ENCODE measurements around the gene C13orf46. TPM values are rescaled to one million over a fixed set of nuclear protein-coding genes. Genes with fewer than 3 reads are reported as not detected.

C13orf46 gene
- total RNA-seq, 1 experiment from 2014 or later = 0.07 TPM

GRCh38 chr13:114012921-114013320, 39.0 kb upstream of the C13orf46 start:
- no peaks in the 10 kb centered on the region for H3K9me2 ChIP-seq (replicated peaks; ENCODE audit: low read length)

GRCh38 chr13:114012141-114012540, 38.3 kb upstream of the C13orf46 start:
- Histone ChIP-seq H2AFZ (ENCODE audit: low read length) (no peak overlapping the region), H3K4me3 (ENCODE audit: low read length) (no peak overlapping the region), H4K20me1 (ENCODE audit: low read length) (no peaks in the 10 kb centered on the region), H3K4me1 (ENCODE audit: insufficient read depth, low read length) (peaks cover 6% of the 10 kb centered on the region; the same call in 1 of the 2 replicates), H3F3A (ENCODE audit: low read length, unreplicated experiment) (no peaks in the 10 kb centered on the region), H3K9ac (ENCODE audit: low read length) (no peak overlapping the region), H3K9me2 (replicated peaks; ENCODE audit: low read length) (no peaks in the 10 kb centered on the region), H3K27ac (ENCODE audit: low read length) (no peak overlapping the region), H3K9me3 (ENCODE audit: low read length) (no peaks in the 10 kb centered on the region), H3K27me3 (ENCODE audit: low read length) (no peaks in the 10 kb centered on the region), H3K36me3 (ENCODE audit: low read depth, low read length) (no peaks in the 10 kb centered on the region), H3K79me2 (ENCODE audit: low read length) (no peaks in the 10 kb centered on the region), H3K4me2 (ENCODE audit: low read length) (no peak overlapping the region)
- intact Hi-C loops (cut with micrococcal nuclease) = no loop called here
- BruUV-seq (replicated peaks) = no TSS peak
- DNase-seq = no peak
- CTCF ChIA-PET = no interaction called here
- ATAC-seq = no peak
- no peak for TF ChIP-seq CTCF (conservative IDR thresholded peaks at IDR 0.05; ENCODE audit: low read depth, low read length)
- no peak for TF ChIP-seq EZH2phosphoT487 (IDR thresholded peaks at IDR 0.05; ENCODE audit: borderline replicate concordance, low read length)
- no peak for TF ChIP-seq EZH2 (IDR thresholded peaks at IDR 0.05; ENCODE audit: low read length, unreplicated experiment)
- POLR2A ChIA-PET (ENCODE audit: unreplicated experiment) = no interaction called here

More at GRCh38 chr13:114012921-114013320, 39.0 kb upstream of the C13orf46 start:
- Histone ChIP-seq H3K4me1 (ENCODE audit: insufficient read depth, low read length) (peaks cover 6% of the 10 kb centered on the region; the same call in 1 of the 2 replicates), H3K79me2 (ENCODE audit: low read length) (no peaks in the 10 kb centered on the region), H3F3A (ENCODE audit: low read length, unreplicated experiment) (no peaks in the 10 kb centered on the region), H3K27me3 (ENCODE audit: low read length) (no peaks in the 10 kb centered on the region), H3K27ac (ENCODE audit: low read length) (no peak overlapping the region), H3K4me2 (ENCODE audit: low read length) (no peak overlapping the region), H3K36me3 (ENCODE audit: low read depth, low read length) (no peaks in the 10 kb centered on the region), H4K20me1 (ENCODE audit: low read length) (no peaks in the 10 kb centered on the region), H3K9me3 (ENCODE audit: low read length) (no peaks in the 10 kb centered on the region), H3K9ac (ENCODE audit: low read length) (no peak overlapping the region), H3K4me3 (ENCODE audit: low read length) (no peak overlapping the region), H2AFZ (ENCODE audit: low read length) (no peak overlapping the region)
- ATAC-seq (no peak), DNase-seq (no peak)
- ChIA-PET CTCF (no interaction called here), POLR2A (ENCODE audit: unreplicated experiment) (no interaction called here)
- TF ChIP-seq EZH2 (IDR thresholded peaks at IDR 0.05; ENCODE audit: low read length, unreplicated experiment) (no peak), CTCF (conservative IDR thresholded peaks at IDR 0.05; ENCODE audit: low read depth, low read length) (no peak), EZH2phosphoT487 (IDR thresholded peaks at IDR 0.05; ENCODE audit: borderline replicate concordance, low read length) (no peak)
- no TSS peak for BruUV-seq (replicated peaks)
- intact Hi-C loops (cut with micrococcal nuclease) = no loop called here

GRCh38 chr13:114011226-114011625, 37.4 kb upstream of the C13orf46 start:
- TF ChIP-seq EZH2 (IDR thresholded peaks at IDR 0.05; ENCODE audit: low read length, unreplicated experiment) (no peak), EZH2phosphoT487 (IDR thresholded peaks at IDR 0.05; ENCODE audit: borderline replicate concordance, low read length) (no peak), CTCF (conservative IDR thresholded peaks at IDR 0.05; ENCODE audit: low read depth, low read length) (no peak)
- Histone ChIP-seq H2AFZ (ENCODE audit: low read length) (no peak overlapping the region), H3F3A (ENCODE audit: low read length, unreplicated experiment) (no peaks in the 10 kb centered on the region), H3K27ac (ENCODE audit: low read length) (no peak overlapping the region), H3K9ac (ENCODE audit: low read length) (no peak overlapping the region), H4K20me1 (ENCODE audit: low read length) (no peaks in the 10 kb centered on the region), H3K36me3 (ENCODE audit: low read depth, low read length) (no peaks in the 10 kb centered on the region), H3K27me3 (ENCODE audit: low read length) (no peaks in the 10 kb centered on the region), H3K9me2 (replicated peaks; ENCODE audit: low read length) (no peaks in the 10 kb centered on the region), H3K79me2 (ENCODE audit: low read length) (no peaks in the 10 kb centered on the region), H3K9me3 (ENCODE audit: low read length) (no peaks in the 10 kb centered on the region), H3K4me3 (ENCODE audit: low read length) (no peak overlapping the region), H3K4me1 (ENCODE audit: insufficient read depth, low read length) (peaks cover 6% of the 10 kb centered on the region; the same call in 1 of the 2 replicates), H3K4me2 (ENCODE audit: low read length) (no peak overlapping the region)
- ChIA-PET CTCF (no interaction called here), POLR2A (ENCODE audit: unreplicated experiment) (no interaction called here)
- intact Hi-C loops (cut with micrococcal nuclease) = no loop called here
- no TSS peak for BruUV-seq (replicated peaks)
- no peak for ATAC-seq
- DNase-seq = no peak
